GM13977 (cell line): ENCODE measurements around the gene TUBB4A.

Experiments used
- DNase-seq: peaks from one replicate; pipeline ENCODE4 v3.0.0; 2012; ENCODE audit warnings: low spot score
- CTCF ChIP-seq: IDR thresholded peaks from 2 replicates; pipeline ENCODE4 v1.5.1; 2012; ENCODE audit warnings: mild to moderate bottlenecking, control low read depth; ENCODE audit not compliant: insufficient read depth; ENCODE audit errors: extremely low read depth, missing control alignments
- in situ Hi-C: fragments of 300-500 bp; cut with MboI; formaldehyde crosslinking; loops from one replicate; pipeline ENCODE4 v1.12.0; 2022; ENCODE audit warnings: low sequenced_read_pairs, low pct_unique_long_range_greater_than_20kb, mixed read lengths, inconsistent platforms; ENCODE audit not compliant: unreplicated experiment

Gene TUBB4A

GRCh38 chr19:6470173-6470572 lies 31.9 kb downstream of the TUBB4A start:
- no peak for DNase-seq
- no peak for TF ChIP-seq CTCF
- in situ Hi-C loops = no loop called here

- DNase-seq = no peak
- in situ Hi-C loops = no loop called here
- no peak for TF ChIP-seq CTCF
These were observed 34.7 kb downstream of the TUBB4A start for GRCh38 chr19:6467384-6467783.

- in situ Hi-C loops = no loop called here
- DNase-seq = no peak
- no peak for TF ChIP-seq CTCF
These were observed 35.4 kb downstream of the TUBB4A start for GRCh38 chr19:6466526-6467248.

GRCh38 chr19:6465663-6466062 lies 36.4 kb downstream of the TUBB4A start:
- in situ Hi-C loops = no loop called here
- TF ChIP-seq CTCF = no peak
- no peak for DNase-seq

- in situ Hi-C loops = no loop called here
- DNase-seq = no peak
- TF ChIP-seq CTCF = no peak
These were observed 37.1 kb downstream of the TUBB4A start for GRCh38 chr19:6465006-6465405.

- no peak for TF ChIP-seq CTCF
- in situ Hi-C loops = no loop called here
- no peak for DNase-seq
These were observed 37.8 kb downstream of the TUBB4A start, which contains the start of gene CRB3 for GRCh38 chr19:6464070-6464873. TSS of gene CRB3 (plus strand) at chr19:6464271. CDS start at chr19:6464702, 431 bp downstream.
